ENCODE results near the gene PFAS.

PFAS gene

GRCh38 chr17:8267480-8268147 is 18.5 kb downstream of the PFAS start:
- no peak for DNase-seq

DNA sequence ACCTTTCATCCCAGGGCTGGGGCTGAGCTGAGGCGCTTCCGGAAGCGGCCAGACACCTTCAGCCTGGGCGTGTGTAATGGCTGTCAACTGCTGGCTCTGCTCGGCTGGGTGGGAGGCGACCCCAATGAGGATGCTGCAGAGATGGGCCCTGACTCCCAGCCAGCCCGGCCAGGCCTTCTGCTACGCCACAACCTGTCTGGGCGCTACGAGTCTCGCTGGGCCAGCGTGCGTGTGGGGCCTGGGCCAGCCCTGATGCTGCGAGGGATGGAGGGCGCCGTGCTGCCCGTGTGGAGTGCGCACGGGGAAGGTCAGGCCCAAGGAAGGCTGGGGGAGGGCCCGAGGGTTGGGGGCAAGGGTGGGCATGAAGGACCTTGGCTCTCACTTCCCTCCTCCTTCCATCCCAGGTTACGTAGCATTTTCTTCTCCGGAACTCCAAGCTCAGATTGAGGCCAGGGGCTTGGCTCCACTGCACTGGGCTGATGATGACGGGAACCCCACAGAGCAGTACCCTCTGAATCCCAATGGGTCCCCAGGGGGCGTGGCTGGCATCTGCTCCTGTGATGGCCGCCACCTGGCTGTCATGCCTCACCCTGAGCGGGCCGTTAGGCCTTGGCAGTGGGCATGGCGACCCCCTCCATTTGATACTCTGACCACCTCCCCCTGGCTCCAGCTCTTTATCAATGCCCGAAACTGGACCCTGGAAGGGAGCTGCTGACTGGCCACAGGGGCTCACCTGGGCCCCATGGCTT is 19.6 kb downstream of the PFAS start:
- no peak for DNase-seq

- no peak for DNase-seq
These were observed 23.3 kb downstream of the PFAS start for GRCh38 chr17:8272421-8272820.

- DNase-seq = no peak
These were observed 24.9 kb downstream of the PFAS start for GRCh38 chr17:8273884-8274444.

- no peak for DNase-seq
These were observed 25.7 kb downstream of the PFAS start for GRCh38 chr17:8274816-8275215.

GRCh38 chr17:8275421-8276290 is 26.6 kb downstream of the PFAS start:
- no peak for DNase-seq

- no peak for DNase-seq
These were observed 28.2 kb downstream of the PFAS start for GRCh38 chr17:8277317-8277716.

- no peak for DNase-seq
These were observed 33.3 kb downstream of the PFAS start for GRCh38 chr17:8282345-8282744.

DNA sequence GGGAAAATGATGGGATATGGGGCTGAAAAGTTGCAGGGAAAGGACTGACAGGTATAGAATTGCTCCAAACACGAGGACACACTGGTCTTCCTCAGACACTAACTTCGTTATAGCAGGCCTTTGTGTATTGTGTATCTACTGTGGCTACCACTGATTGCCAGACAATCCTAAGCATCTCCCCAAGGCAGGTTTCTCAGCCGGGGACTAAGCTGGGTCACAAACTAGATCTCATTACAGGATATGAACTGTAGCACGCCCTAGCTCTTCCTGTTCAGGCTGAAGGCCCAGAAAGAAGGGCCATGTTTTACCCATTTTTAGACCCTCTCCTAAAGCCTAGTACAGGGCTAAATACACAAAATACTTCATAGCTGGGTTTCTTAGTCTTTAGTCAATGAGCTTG is 34.3 kb downstream of the PFAS start:
- DNase-seq = no peak

GRCh38 chr17:8284126-8284525 is 35.0 kb downstream of the PFAS start:
- DNase-seq = no peak

DNA sequence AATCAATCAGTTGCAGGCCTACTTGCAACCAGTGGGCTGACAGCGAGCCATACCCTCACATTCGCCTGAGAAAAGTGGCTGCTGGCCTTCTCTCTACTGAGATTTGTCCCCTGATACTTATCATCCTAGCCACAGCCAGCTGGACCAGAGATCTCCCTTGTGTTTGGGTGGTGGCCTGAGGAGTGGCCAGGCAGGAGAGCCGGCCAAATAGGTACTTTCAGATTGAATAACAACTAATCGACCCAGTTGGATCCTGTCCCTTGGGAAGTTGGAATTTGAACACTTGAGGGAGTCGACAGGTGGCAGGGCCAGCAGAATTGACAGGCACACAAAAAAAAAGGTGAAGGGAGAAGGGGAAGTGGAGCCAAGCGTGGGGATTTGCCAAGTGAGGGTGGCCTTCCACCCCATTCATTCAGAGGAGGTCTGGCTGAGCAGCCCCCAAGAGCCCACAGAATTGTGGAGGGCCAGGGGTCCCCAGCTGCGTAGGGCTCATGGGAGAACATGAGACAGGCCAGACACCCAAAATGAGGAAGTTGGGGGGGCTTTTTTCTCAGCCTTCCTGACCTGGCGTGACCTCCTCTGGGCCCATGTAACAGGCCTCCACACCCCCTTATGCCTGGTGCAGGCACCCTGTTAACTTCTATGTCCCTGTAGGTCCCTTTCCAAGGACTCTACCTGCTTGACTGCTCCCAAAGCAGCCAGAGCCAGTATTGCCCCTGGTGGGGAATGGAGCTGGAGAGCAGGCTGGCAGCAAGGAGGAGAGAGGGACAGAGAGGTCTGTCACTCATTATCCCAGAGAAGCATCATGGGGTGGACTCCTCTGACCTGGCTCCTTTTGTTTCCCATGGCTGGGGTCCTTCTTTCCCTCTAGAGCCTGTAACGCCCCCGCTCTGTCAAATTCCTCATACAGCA is 36.4 kb downstream of the PFAS start:
- DNase-seq = no peak

GRCh38 chr17:8287651-8288335 is 38.7 kb downstream of the PFAS start:
- no peak for DNase-seq

DNA sequence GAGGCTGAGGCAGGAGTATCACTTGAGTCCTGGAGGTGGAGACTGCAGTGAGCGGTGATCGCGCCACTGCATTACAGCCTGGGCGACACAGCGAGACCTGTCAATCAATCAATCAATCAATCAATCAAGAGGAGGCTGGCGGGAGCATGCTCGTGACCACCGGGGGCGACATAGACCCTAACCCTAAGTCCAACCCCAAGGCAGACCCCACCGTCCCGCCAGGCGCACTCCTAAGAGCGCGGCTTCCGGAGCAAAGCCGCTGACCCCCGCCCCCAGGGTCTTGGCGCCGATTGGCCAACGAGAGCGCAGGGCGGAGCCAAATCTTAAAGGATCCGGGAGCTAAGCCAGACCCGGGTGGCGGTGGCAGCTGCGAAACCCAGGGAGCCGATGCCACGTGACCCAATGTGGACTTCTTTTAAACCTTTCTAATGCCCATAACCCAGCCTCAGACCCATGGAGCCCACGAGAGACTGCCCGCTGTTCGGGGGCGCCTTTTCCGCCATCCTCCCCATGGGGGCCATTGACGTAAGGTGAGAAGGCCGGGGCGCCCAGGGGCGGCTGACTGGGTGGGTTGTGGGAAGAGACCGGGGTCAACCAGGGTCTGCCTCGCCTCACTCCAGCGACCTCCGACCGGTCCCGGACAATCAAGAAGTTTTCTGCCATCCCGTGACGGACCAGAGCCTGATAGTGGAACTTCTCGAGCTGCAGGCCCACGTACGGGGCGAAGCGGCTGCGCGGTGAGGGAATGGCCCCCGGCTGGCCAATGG is 39.4 kb downstream of the PFAS start, which contains the start of gene RANGRF:
TSS of gene RANGRF (plus strand) at position 335 of the 767 bp plus-strand sequence. CDS start at position 454, 119 bp downstream.
- peak; percentile 91 for DNase-seq

DNA sequence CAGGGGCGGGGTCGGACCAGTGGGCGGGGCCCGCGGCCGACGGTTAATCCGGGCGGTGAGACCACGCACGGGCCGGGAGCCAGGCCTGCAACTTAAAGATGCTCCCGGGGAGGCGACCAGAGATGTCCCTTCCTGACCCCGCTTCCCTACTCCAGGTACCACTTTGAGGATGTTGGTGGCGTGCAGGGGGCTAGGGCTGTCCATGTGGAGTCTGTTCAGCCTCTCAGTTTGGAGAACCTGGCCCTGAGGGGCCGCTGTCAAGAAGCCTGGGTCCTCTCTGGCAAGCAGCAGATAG is 40.0 kb downstream of the PFAS start:
- peak; percentile 85 for DNase-seq

GRCh38 chr17:8290043-8290442 is 41.0 kb downstream of the PFAS start:
- no peak for DNase-seq

DNA sequence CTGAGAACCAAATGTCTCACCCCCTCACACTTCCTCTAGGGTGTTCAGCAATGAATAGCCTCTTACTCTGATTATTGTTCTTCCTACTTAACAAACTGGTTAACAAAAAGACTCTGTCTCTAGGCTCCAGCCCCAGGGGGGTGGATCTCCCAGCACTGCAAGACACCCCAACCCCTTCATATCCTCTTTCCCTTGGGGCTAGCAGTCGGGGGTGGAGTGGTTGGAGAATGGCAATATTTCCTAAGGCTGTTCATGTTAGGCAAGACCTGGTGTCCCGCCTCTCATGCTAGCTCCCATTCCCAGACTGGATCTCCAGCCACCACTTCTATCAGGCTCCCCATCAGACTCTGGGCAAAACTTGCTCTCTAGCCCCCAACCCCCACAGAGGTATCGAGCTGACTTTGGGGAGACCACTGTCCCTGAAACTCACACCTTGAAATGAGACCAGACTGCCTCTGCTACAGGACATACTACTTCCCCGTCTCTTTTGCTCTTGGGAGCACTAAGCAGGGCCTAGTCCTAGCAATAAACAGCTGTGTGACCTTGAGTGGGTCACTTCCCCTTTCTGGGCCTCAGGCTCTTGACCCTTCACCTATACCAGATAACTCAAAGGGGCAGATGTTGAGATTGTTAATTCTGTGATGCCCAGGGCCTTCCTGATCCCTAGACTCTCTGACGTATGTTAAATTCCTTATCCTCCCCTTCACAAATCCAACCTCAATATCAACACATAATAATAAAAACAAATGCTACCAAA is 43.7 kb downstream of the PFAS start:
- DNase-seq = no peak

GRCh38 chr17:8294361-8294760 is 45.3 kb downstream of the PFAS start:
- DNase-seq = no peak

DNA sequence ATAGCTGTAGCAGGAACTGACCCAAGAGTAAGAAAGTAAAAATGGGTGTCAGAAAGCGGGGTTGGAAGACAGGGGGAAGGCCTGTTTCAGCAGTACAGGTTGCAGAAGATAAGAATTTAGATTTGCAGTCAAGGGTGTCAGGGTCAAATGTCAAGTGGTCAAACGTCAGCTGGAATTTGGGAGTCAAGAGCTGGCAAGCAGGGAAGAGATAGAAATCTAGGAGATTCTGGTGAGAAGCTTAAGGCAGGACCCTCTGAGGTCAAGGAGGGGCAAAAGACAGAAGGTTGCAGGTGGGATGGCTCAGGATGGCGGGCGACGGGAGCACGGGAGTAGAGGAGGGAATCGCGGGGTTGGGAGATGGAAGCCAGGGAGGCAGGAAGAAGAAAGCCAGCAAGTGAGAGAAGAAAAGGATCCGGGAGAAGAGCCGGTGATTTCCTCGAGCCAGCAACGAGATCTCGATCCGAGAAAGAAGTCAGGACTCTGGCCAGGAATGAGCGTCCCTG is 45.8 kb downstream of the PFAS start:
- DNase-seq = no peak

DNA sequence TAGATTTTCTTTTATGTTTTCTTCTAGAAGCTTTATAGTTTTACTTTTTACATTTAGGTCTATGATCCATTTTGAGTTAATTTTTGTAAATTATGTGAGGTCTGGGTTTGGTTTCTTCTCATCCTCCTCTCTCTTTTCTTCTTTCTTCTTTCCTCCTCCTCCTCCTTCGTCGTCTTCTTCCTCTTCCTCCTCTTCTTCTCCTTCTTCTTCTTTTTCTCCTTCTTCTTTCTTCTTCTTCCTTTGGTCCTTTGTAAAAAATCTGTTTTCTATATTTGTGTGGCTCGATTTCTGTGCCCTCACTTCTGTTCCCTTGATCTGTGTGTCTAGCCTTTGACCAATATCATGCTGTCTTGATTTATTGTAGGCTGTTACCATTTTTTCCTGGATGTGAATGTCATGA is 51.1 kb downstream of the PFAS start:
- no peak for DNase-seq
